Endothelial cell (in vitro differentiated cells): Measurements from ENCODE around the gene NECTIN2. TPM values are rescaled to one million over a fixed set of nuclear protein-coding genes. Genes with fewer than 3 reads are reported as not detected.

Experiments used
- DNase-seq: peaks from one replicate; pipeline ENCODE4 v3.0.0; 2021; ENCODE audit warnings: low spot score
- H3K27ac Mint-ChIP-seq: one replicate; pipeline ENCODE4 v1.8.0; 2021; ENCODE audit warnings: mixed read lengths, inconsistent platforms; ENCODE audit not compliant: unreplicated experiment
- H3K27me3 Mint-ChIP-seq: one replicate; pipeline ENCODE4 v1.8.0; 2021; ENCODE audit warnings: mild to moderate bottlenecking, moderate library complexity, mixed read lengths, inconsistent platforms; ENCODE audit not compliant: unreplicated experiment
- H3K36me3 Mint-ChIP-seq: one replicate; pipeline ENCODE4 v1.8.0; 2021; ENCODE audit warnings: mild to moderate bottlenecking, low read depth, mixed read lengths, inconsistent platforms; ENCODE audit not compliant: unreplicated experiment
- H3K4me1 Mint-ChIP-seq: one replicate; pipeline ENCODE4 v1.8.0; 2021; ENCODE audit warnings: mild to moderate bottlenecking, mixed read lengths, inconsistent platforms; ENCODE audit not compliant: unreplicated experiment
- H3K4me3 Mint-ChIP-seq: one replicate; pipeline ENCODE4 v1.8.0; 2021; ENCODE audit warnings: mild to moderate bottlenecking, mixed read lengths, inconsistent platforms; ENCODE audit not compliant: unreplicated experiment
- H3K9me3 Mint-ChIP-seq: one replicate; pipeline ENCODE4 v1.8.0; 2021; ENCODE audit warnings: mixed read lengths, inconsistent platforms; ENCODE audit not compliant: unreplicated experiment
- CTCF ChIP-seq: fragments of 200-600 bp; sonication (generic); IDR thresholded peaks from one replicate; pipeline ENCODE4 v1.5.0; 2021; ENCODE audit warnings: antibody characterized with exemption; ENCODE audit not compliant: unreplicated experiment
- total RNA-seq: library from RNA; stranded (reverse); fragmentation: NEBNext Ultra II Directional; extraction: Animal tissue kit (Norgen Biotek cat#: 25700); gene quantifications from one replicate; pipeline ENCODE4 v1.2.1, GENCODE V29; 2021; ENCODE audit not compliant: unreplicated experiment

Gene NECTIN2
- total RNA-seq, 1 donor from 2014 or later: 342 TPM

- H3K4me3 Mint-ChIP-seq: no peak overlapping the region
- no peak for TF ChIP-seq CTCF
- no peaks in the 10 kb centered on the region for H3K9me3 Mint-ChIP-seq
- no peak overlapping the region for H3K27ac Mint-ChIP-seq
- H3K36me3 Mint-ChIP-seq: peaks cover 43% of the 10 kb centered on the region
- peaks cover 20% of the 10 kb centered on the region for H3K4me1 Mint-ChIP-seq
- no peak for DNase-seq
- H3K27me3 Mint-ChIP-seq: peaks cover 7% of the 10 kb centered on the region
Measured at GRCh38 chr19:44863990-44864389, 17.9 kb downstream of the NECTIN2 start.

GRCh38 chr19:44865196-44865767 is 19.2 kb downstream of the NECTIN2 start:
- no peak for DNase-seq
- Mint-ChIP-seq H3K4me3 (peak overlapping the region; percentile 83), H3K27ac (no peak overlapping the region), H3K4me1 (peaks cover 27% of the 10 kb centered on the region), H3K9me3 (no peaks in the 10 kb centered on the region), H3K36me3 (peaks cover 45% of the 10 kb centered on the region), H3K27me3 (peaks cover 11% of the 10 kb centered on the region)
- no peak for TF ChIP-seq CTCF

- Mint-ChIP-seq H3K4me3 (no peak overlapping the region), H3K27me3 (peaks cover 11% of the 10 kb centered on the region), H3K36me3 (peaks cover 38% of the 10 kb centered on the region), H3K4me1 (peaks cover 35% of the 10 kb centered on the region), H3K9me3 (no peaks in the 10 kb centered on the region), H3K27ac (peak overlapping the region; percentile 62)
- DNase-seq: no peak
- no peak for TF ChIP-seq CTCF
Measured at GRCh38 chr19:44866664-44867063, 20.6 kb downstream of the NECTIN2 start.

GRCh38 chr19:44867578-44867977 is 21.5 kb downstream of the NECTIN2 start:
- TF ChIP-seq CTCF: no peak
- peaks cover 44% of the 10 kb centered on the region for H3K36me3 Mint-ChIP-seq
- peaks cover 11% of the 10 kb centered on the region for H3K27me3 Mint-ChIP-seq
- peak overlapping the region; percentile 45 for H3K27ac Mint-ChIP-seq
- no peak for DNase-seq
- no peaks in the 10 kb centered on the region for H3K9me3 Mint-ChIP-seq
- H3K4me1 Mint-ChIP-seq: peaks cover 44% of the 10 kb centered on the region
- H3K4me3 Mint-ChIP-seq: peak overlapping the region; percentile 65

GRCh38 chr19:44869733-44870470 is 23.8 kb downstream of the NECTIN2 start:
- Mint-ChIP-seq H3K27me3 (peaks cover 24% of the 10 kb centered on the region), H3K4me1 (peaks cover 55% of the 10 kb centered on the region), H3K4me3 (peak overlapping the region; percentile 80), H3K36me3 (peaks cover 61% of the 10 kb centered on the region), H3K27ac (peak overlapping the region; percentile 67), H3K9me3 (no peaks in the 10 kb centered on the region)
- no peak for DNase-seq
- no peak for TF ChIP-seq CTCF
